ENCODE data around the gene NUDT14. TPM values are rescaled to one million over a fixed set of nuclear protein-coding genes. Genes with fewer than 3 reads are reported as not detected.

The NUDT14 gene
- total RNA-seq, 1 donor from 2014 or later: 8.5 TPM

DNA sequence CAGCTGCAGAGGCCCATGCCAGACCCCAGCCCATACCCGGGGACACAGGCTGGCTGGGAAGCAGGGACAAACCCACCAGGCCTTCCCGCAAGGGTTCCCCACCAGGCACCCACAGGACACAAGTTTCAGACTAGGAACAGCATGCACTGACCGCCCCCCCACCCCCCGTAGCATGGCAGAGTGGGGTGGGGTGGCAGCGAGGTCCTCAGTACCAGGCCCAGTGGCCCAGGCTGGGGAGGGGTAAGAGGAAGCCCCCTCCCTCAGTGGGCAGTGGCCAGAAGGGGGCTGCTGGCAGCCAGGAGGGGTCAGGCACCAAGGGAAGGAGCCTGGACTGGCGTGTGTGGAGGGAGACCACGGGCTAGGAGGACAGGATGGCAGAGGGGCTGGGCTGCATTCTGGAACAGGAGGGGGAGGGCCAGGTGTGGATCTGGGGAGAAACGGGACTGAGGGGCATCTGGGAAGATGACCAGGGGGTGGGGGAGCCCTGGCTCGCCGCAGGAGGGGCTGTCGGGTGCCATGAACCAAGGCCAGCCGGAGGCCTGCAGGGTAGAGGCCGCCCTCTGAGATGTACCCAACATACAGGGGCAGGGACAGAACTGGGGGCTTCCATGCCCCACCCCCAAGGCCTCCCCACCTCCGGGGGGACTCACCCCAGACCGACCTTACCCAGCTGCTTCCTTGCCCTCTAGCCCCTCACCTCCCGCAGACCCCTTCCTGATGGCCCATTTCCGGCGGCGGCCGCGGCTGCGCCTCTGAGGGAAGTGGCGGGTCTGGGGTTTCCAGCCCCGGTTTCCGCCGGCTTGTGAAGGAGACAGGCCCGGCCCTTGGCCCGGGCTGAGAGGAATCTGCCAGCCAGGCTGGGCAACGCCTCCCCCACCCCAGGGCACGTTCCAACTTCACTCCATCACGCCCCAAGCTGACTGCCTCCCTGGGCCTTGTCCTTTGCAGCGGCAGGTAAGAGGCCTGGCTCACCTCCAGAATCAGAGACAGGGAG lies 6.9 kb downstream of the NUDT14 start:
- Mint-ChIP-seq H3K4me3 (peak overlapping the region; percentile 1), H3K36me3 (ENCODE audit: low read depth) (no peaks in the 10 kb centered on the region), H3K27me3 (ENCODE audit: insufficient read depth) (peaks cover 12% of the 10 kb centered on the region), H3K9me3 (no peaks in the 10 kb centered on the region), H3K4me1 (ENCODE audit: low read depth) (peaks cover 11% of the 10 kb centered on the region), H3K27ac (peak overlapping the region; percentile 44)
- peak; percentile 53 for DNase-seq (ENCODE audit: low spot score)
- intact Hi-C loops (cut with micrococcal nuclease): no loop called here

DNA sequence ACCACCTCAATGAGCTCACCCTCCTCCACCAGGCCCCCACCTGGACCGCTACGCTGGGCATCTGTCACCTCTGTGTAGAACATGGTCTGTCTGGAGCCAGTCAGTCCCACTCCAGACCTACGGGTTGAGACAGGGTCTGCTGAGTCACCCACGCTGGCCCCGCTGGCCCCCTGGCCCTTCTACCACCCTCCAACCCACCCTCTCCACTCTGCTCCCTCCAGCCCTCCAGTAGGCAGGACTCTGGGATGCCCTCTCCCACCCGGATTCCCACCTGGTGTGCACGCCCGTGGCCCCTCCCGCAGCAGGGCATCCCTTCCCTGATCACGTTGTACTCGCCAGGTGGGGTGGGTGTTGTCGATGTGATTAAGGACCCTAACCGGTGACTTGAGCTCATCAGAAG lies 8.0 kb downstream of the NUDT14 start:
- intact Hi-C loops (cut with micrococcal nuclease): no loop called here
- DNase-seq (ENCODE audit: low spot score): no peak
- Mint-ChIP-seq H3K36me3 (ENCODE audit: low read depth) (no peaks in the 10 kb centered on the region), H3K4me3 (no peak overlapping the region), H3K27me3 (ENCODE audit: insufficient read depth) (peaks cover 13% of the 10 kb centered on the region), H3K4me1 (ENCODE audit: low read depth) (peaks cover 11% of the 10 kb centered on the region), H3K9me3 (no peaks in the 10 kb centered on the region), H3K27ac (no peak overlapping the region)

DNA sequence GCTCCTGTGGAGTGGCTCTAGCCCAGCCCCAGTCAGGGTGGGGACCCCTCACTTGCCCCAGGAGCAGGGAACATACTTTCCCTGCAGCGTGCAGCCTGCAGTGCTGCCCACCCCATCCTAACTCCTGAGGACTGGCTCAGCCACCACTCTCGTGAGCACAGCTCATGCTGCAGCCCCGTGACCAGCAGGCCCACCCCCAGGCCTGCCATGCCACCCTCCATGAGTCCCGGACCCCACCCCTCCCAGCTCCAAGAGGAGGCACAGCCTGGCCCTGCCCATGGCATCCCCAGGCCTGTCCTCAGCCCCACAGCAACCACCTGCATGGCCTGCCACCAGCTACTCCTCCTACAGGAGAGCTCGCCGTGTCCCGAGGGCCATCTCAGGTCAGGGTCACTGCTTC lies 8.6 kb downstream of the NUDT14 start:
- Mint-ChIP-seq H3K27ac (no peak overlapping the region), H3K36me3 (ENCODE audit: low read depth) (no peaks in the 10 kb centered on the region)
- intact Hi-C loops (cut with micrococcal nuclease): no loop called here

DNA sequence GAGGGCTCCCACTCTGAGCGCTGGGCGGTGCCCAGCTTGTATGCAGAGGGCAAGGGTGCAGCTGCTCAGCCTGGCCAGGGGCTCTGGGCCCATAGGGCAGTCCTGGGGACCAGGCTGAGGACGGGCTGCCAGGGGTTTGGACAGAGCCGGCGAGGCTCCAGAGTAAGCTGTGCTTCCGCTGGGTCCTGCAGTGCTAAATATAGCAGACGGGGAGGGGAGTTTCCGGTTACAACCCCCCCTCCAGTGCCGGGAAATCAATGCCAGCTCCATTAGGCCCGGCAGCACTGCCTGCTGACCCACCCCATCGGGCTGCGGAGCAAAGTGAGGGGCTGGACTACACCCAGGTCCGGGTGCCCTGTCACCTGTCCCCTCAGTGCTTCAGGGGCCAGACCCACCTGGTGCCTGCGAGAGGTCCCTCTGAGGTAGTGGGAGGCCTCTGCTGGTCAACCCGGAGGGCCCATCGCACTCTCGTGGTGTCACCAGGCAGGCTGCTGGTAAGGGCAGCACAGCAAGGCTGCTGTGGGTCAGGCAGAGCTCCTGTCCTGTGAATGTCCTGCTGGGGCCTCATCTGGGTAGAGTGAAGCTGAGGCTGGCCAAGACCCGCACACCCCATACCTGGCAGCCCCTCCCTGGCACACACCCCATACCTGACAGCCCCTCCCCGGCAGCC lies 10.0 kb downstream of the NUDT14 start:
- H3K36me3 Mint-ChIP-seq (ENCODE audit: low read depth): no peaks in the 10 kb centered on the region
- no peak for DNase-seq (ENCODE audit: low spot score)
- H3K9me3 Mint-ChIP-seq: no peaks in the 10 kb centered on the region
- H3K4me1 Mint-ChIP-seq (ENCODE audit: low read depth): peaks cover 11% of the 10 kb centered on the region
- H3K27me3 Mint-ChIP-seq (ENCODE audit: insufficient read depth): peaks cover 16% of the 10 kb centered on the region
- intact Hi-C loops (cut with micrococcal nuclease): no loop called here
- no peak overlapping the region for H3K4me3 Mint-ChIP-seq
- no peak overlapping the region for H3K27ac Mint-ChIP-seq

More for the DNA sequence above, 8.6 kb downstream of the NUDT14 start:
- peaks cover 11% of the 10 kb centered on the region for H3K4me1 Mint-ChIP-seq (ENCODE audit: low read depth)
- DNase-seq (ENCODE audit: low spot score): no peak
- peaks cover 13% of the 10 kb centered on the region for H3K27me3 Mint-ChIP-seq (ENCODE audit: insufficient read depth)
- H3K9me3 Mint-ChIP-seq: no peaks in the 10 kb centered on the region
- no peak overlapping the region for H3K4me3 Mint-ChIP-seq

DNA sequence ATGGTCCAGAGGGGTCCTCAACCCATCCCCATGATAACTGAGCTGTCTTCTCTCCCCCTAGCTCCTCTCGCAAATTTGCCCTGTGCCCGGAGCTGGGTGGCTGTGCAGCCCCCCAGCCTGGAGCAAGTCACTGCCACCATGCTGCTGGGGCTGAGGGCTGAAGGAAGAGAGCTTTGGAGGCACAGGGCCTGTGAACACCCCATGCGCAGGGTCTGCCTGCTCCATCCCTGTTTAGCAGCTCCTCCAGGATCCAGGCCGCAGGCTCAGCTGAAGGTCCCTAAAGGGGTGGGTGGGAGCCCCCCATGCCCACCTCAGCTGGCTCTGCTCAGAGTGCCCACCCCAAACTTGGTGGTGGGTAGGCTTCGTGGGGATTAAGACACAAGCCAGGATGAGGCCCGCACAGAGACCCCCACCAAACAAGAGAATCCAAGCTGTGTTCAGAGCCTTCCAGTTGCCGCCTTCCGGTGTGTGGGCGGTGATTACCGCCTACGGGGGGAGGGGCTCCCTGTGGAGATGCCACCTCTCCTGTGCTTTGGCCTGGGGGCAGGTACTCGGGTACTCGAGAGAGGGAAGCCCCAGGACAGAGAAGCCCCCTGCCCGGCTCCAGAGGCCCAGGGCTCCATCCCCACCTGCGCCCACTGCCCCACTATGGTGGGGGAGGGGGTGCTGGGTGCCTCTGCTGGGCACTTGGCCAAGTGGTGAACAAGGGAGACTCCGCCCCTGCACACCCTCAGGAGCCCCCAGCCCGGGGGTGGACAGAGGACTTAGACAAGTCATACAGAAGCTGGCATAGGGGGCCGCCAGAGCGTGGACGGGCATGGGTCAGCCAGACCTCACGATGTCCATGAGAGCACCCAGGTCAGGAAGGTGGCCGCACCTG lies 11.1 kb downstream of the NUDT14 start:
- intact Hi-C loops (cut with micrococcal nuclease): loop anchor here (5.0 kb wide), 1 partner anchor 78 kb away; no protein-coding TSS in a partner anchor
- no peaks in the 10 kb centered on the region for H3K36me3 Mint-ChIP-seq (ENCODE audit: low read depth)
- peaks cover 21% of the 10 kb centered on the region for H3K27me3 Mint-ChIP-seq (ENCODE audit: insufficient read depth)
- H3K27ac Mint-ChIP-seq: peak overlapping the region; percentile 4
- H3K9me3 Mint-ChIP-seq: no peaks in the 10 kb centered on the region
- DNase-seq (ENCODE audit: low spot score): no peak
- peaks cover 11% of the 10 kb centered on the region for H3K4me1 Mint-ChIP-seq (ENCODE audit: low read depth)
- peak overlapping the region; percentile 75 for H3K4me3 Mint-ChIP-seq

GRCh38 chr14:105168979-105169507 lies 12.1 kb downstream of the NUDT14 start:
- Mint-ChIP-seq H3K9me3 (no peaks in the 10 kb centered on the region), H3K27me3 (ENCODE audit: insufficient read depth) (peaks cover 21% of the 10 kb centered on the region), H3K27ac (no peak overlapping the region), H3K36me3 (ENCODE audit: low read depth) (no peaks in the 10 kb centered on the region), H3K4me1 (ENCODE audit: low read depth) (peaks cover 6% of the 10 kb centered on the region), H3K4me3 (peak overlapping the region; percentile 59)
- peak; percentile 25 for DNase-seq (ENCODE audit: low spot score)
- intact Hi-C loops (cut with micrococcal nuclease): loop anchor here (5.0 kb wide), 1 partner anchor 77 kb away; no protein-coding TSS in a partner anchor

DNA sequence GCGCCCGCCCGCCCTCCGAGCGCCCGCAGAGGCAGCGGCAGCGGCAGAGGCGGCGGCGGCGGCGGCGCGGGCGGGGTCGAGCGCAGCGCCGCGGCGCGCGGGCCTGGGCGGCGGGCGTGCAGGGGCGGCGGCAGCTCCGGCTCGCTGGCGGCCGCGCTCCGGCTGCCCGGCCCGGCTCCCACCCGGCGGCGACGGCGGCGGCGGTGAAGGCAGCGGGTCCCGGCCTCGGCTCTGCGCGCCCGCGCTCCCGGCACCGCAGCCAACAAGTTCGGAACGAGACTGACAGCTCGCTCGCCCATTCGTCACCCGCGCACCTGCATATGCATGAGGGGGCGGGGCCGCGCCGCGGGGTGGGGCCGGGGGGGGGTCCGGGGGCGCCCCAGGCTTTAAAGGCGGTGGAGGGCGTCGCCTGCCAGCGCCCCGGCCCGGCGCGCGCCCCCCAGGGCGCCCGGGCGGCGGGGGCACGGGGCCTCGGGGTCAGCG lies 12.6 kb downstream of the NUDT14 start, which contains the start of gene JAG2:
Gene JAG2 (minus strand): TSS at position 281 of the 483 bp plus-strand sequence. CDS start 356 bp downstream, outside the sequence.
- Mint-ChIP-seq H3K4me3 (peak within 1 kb of the TSS; percentile 75), H3K36me3 (ENCODE audit: low read depth) (no peaks in the 10 kb centered on the region), H3K9me3 (no peaks in the 10 kb centered on the region), H3K27ac (peak within 1 kb of the TSS; percentile 61), H3K4me1 (ENCODE audit: low read depth) (peaks cover 6% of the 10 kb centered on the region), H3K27me3 (ENCODE audit: insufficient read depth) (peaks cover 21% of the 10 kb centered on the region)
- DNase-seq (ENCODE audit: low spot score): peak; percentile 58
- intact Hi-C loops (cut with micrococcal nuclease): loop anchor here (5.0 kb wide), 1 partner anchor 76 kb away; no protein-coding TSS in a partner anchor

GRCh38 chr14:105168093-105168420 lies 13.1 kb downstream of the NUDT14 start:
- H3K27me3 Mint-ChIP-seq (ENCODE audit: insufficient read depth): peaks cover 21% of the 10 kb centered on the region
- DNase-seq (ENCODE audit: low spot score): no peak
- H3K27ac Mint-ChIP-seq: no peak overlapping the region
- no peaks in the 10 kb centered on the region for H3K9me3 Mint-ChIP-seq
- H3K36me3 Mint-ChIP-seq (ENCODE audit: low read depth): no peaks in the 10 kb centered on the region
- no peak overlapping the region for H3K4me3 Mint-ChIP-seq
- H3K4me1 Mint-ChIP-seq (ENCODE audit: low read depth): peaks cover 6% of the 10 kb centered on the region
- intact Hi-C loops (cut with micrococcal nuclease): loop anchor here (5.0 kb wide), 1 partner anchor 76 kb away; no protein-coding TSS in a partner anchor

- Mint-ChIP-seq H3K9me3 (no peaks in the 10 kb centered on the region), H3K27ac (no peak overlapping the region), H3K36me3 (ENCODE audit: low read depth) (no peaks in the 10 kb centered on the region), H3K27me3 (ENCODE audit: insufficient read depth) (peaks cover 21% of the 10 kb centered on the region), H3K4me1 (ENCODE audit: low read depth) (peaks cover 6% of the 10 kb centered on the region), H3K4me3 (no peak overlapping the region)
- no peak for DNase-seq (ENCODE audit: low spot score)
- intact Hi-C loops (cut with micrococcal nuclease): loop anchor here (5.0 kb wide), 1 partner anchor 75 kb away; no protein-coding TSS in a partner anchor
Measured at GRCh38 chr14:105167303-105168092, 13.6 kb downstream of the NUDT14 start.

GRCh38 chr14:105166571-105167302 lies 14.4 kb downstream of the NUDT14 start:
- peaks cover 6% of the 10 kb centered on the region for H3K4me1 Mint-ChIP-seq (ENCODE audit: low read depth)
- H3K27ac Mint-ChIP-seq: no peak overlapping the region
- peak overlapping the region; percentile 26 for H3K4me3 Mint-ChIP-seq
- no peaks in the 10 kb centered on the region for H3K9me3 Mint-ChIP-seq
- DNase-seq (ENCODE audit: low spot score): no peak
- H3K36me3 Mint-ChIP-seq (ENCODE audit: low read depth): no peaks in the 10 kb centered on the region
- intact Hi-C loops (cut with micrococcal nuclease): loop anchor here (5.0 kb wide), 1 partner anchor 74 kb away; no protein-coding TSS in a partner anchor
- peaks cover 21% of the 10 kb centered on the region for H3K27me3 Mint-ChIP-seq (ENCODE audit: insufficient read depth)
